ENCODE measurements around the gene B4GALT5.
A peak's percentile ranks its signal among the peaks of the same experiment; 100 is the strongest.
"Not testable (repeated sequence)": the region's sequence is repeated elsewhere in the genome, so short reads cannot be mapped to it uniquely, and the experiment has no call there.

Gene B4GALT5

DNA sequence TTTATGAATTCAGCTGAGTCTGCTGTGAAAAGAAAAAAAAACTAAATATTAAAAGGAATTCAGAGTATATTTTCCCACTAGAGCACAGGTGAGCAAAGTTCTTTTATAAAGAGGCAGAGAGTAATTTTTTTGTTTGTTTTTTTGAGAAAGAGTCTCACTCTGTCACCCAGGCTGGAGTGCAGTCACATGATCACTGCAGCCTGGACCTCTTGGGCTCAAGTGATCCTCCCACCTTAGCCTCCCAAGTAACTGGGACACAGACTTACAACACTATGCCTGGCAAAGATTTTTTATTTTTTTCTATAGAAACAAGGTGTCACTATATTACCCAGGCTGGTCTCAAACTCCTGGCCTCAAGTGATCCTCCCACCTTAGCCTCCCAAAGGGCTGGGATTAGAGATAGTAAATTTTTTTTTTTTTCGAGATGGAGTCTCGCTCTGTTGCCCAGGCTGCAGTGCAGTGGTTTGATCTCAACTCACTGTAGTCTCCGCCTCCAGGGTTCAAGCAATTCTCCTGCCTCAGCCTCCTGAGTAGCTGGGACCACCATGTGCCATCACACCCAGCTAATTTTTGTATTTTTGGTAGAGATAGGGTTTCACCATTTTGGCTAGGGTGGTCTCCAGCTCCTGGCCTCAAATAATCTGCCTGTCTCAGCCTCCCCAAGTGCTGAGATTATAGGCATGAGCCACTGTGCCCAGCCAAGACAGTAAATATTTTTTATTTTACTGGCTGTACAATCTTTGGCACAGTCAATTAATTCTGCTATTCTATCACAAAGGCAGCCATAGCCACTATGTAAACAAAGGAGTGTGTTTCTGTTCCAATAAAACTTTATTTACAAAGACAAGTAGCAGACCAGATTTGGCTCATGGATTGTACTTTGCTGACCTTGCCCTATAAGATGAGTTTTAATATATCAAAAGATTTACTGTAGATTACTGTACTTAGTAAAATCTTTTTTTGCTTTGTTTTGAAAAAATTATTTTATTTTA is 14.5 kb upstream of the B4GALT5 start:
- TF ChIP-seq, protein P1, sequence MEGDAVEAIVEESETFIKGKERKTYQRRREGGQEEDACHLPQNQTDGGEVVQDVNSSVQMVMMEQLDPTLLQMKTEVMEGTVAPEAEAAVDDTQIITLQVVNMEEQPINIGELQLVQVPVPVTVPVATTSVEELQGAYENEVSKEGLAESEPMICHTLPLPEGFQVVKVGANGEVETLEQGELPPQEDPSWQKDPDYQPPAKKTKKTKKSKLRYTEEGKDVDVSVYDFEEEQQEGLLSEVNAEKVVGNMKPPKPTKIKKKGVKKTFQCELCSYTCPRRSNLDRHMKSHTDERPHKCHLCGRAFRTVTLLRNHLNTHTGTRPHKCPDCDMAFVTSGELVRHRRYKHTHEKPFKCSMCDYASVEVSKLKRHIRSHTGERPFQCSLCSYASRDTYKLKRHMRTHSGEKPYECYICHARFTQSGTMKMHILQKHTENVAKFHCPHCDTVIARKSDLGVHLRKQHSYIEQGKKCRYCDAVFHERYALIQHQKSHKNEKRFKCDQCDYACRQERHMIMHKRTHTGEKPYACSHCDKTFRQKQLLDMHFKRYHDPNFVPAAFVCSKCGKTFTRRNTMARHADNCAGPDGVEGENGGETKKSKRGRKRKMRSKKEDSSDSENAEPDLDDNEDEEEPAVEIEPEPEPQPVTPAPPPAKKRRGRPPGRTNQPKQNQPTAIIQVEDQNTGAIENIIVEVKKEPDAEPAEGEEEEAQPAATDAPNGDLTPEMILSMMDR (IDR thresholded peaks at IDR 0.05): no peak
- no peaks in the 10 kb centered on the region for H3K9me3 ChIP-seq
- H3K27ac ChIP-seq: peak overlapping the region; percentile 77
- H3K27me3 ChIP-seq: no peaks in the 10 kb centered on the region
- peak overlapping the region; percentile 3 to 25 for H3K4me3 ChIP-seq (ENCODE audit: low read depth in 1 of 2, low read length in 1 of 2)
- no peaks in the 10 kb centered on the region for H3K36me3 ChIP-seq
- peaks cover 86 to 95% of the 10 kb centered on the region in 2 experiments for H3K4me1 ChIP-seq (ENCODE audit: control insufficient read depth in 1 of 2, insufficient read depth in 1 of 2, low read depth in 1 of 2, low read length in 1 of 2)

DNA sequence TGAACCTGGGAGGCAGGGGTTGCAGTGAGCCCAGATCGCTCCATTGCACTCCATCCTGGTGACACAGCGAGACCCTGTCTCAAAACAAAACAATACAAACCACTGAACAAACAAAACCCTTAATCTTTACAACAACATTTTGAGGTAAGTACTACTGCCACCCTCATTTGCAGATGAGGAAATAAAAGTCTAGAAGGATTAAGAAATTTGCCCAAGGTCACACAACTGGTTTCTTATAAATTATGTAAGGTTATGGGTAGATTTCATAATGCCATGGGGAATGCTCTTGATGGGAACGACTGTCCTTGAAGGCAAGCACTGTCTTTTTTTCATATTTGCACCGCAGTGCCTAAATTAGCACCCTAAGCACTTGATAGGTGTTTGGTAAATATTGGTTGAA is 13.8 kb upstream of the B4GALT5 start:
- TF ChIP-seq, protein P1 (IDR thresholded peaks at IDR 0.05): no peak
- Histone ChIP-seq H3K9me3 (no peaks in the 10 kb centered on the region), H3K4me3 (ENCODE audit: low read depth in 1 of 2, low read length in 1 of 2) (peak overlapping the region; percentile 3 to 25), H3K36me3 (no peaks in the 10 kb centered on the region), H3K27me3 (no peaks in the 10 kb centered on the region), H3K27ac (peak overlapping the region; percentile 77), H3K4me1 (ENCODE audit: control insufficient read depth in 1 of 2, insufficient read depth in 1 of 2, low read depth in 1 of 2, low read length in 1 of 2) (peaks cover 81 to 93% of the 10 kb centered on the region in 2 experiments)

DNA sequence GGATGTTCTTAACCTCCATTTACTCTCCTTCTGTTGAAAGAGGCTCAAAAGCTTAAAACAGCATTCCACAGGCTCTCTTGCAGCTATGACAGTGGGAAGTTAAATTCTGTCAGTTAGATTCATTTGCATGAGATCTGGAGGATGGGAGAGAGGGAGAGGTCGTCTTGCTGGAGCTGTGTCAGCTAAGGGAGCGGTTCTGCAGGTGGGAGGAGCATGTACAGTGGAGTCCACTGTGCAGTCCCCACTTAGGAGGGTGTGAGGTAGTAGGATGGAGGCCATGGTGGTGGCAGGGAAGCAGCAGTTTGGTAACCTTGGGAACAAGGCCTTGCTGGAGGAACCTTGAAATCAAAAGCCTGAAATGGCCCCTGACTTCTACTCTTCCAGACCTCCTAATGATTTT is 12.0 kb upstream of the B4GALT5 start:
- H3K36me3 ChIP-seq: no peaks in the 10 kb centered on the region
- TF ChIP-seq, protein P1 (IDR thresholded peaks at IDR 0.05): no peak

DNA sequence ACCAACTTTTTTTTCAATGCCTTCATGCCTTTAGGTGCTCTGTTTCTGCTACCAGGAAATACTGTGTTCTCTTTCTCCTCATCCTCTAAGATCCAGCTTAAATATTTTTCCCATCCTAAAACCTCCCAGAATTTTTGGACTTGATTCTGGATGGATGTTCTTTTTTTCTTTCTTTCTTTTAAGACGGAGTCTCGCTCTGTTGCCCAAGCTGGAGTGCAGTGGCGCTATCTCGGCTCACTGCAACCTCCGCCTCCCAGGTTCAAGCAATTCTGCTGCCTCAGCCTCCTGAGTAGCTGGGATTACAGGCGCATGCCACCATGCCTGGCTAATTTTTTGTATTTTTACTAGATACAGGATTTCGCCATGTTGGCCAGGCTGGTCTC is 11.5 kb upstream of the B4GALT5 start:
- H3K4me3 ChIP-seq (ENCODE audit: low read depth in 1 of 2, low read length in 1 of 2): peak overlapping the region in 1 of 2 experiments; percentile 25
- H3K4me1 ChIP-seq (ENCODE audit: control insufficient read depth in 1 of 2, insufficient read depth in 1 of 2, low read depth in 1 of 2, low read length in 1 of 2): peaks cover 75 to 82% of the 10 kb centered on the region in 2 experiments
- not testable (repeated sequence) for H3K27me3 ChIP-seq, H3K36me3 ChIP-seq, H3K9me3 ChIP-seq
- H3K27ac ChIP-seq: peak overlapping the region; percentile 77

More for the DNA sequence above, 12.0 kb upstream of the B4GALT5 start:
- Histone ChIP-seq H3K9me3 (no peaks in the 10 kb centered on the region), H3K27ac (peak overlapping the region; percentile 77), H3K4me1 (ENCODE audit: control insufficient read depth in 1 of 2, insufficient read depth in 1 of 2, low read depth in 1 of 2, low read length in 1 of 2) (peaks cover 73 to 82% of the 10 kb centered on the region in 2 experiments), H3K4me3 (ENCODE audit: low read depth in 1 of 2, low read length in 1 of 2) (no peak overlapping the region), H3K27me3 (no peaks in the 10 kb centered on the region)

DNA sequence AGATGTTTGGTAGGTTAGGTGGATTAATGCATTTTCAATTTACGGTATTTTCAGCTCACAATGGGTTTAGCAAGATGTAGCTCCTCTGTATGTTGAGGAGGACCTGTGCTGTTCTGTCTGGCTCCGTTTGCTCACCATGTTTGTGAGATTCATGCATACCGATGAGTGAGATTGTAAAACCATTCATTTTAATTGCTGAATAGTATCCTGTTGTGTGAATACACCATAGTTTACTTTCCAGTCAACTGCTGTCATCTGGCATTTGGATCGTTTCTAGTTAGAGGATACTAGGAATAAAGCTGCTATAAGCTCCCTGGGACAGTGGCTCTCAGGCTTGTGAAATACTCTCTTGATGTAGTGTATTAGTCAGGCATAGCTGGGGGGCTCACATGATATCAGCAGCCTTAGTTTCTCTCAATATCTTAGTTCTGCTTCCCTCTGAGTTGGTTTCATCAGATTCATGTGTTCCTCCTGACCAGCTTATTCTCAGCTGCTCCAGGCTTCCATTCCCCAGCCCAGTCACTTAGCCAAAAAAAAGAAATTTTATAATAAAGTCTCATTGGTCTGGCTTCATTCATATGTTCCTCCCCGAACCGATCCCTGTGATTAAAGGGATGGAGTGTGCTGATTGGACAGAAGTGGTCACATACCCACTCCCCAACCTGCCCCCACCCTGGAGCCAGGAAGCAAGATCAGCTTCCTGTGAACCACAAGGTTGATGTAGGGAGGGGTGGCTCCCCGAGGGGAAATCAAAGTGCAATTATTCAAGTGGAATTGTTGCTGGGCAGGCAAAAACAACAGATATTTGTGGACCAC is 10.9 kb upstream of the B4GALT5 start:
- TF ChIP-seq, protein P1 (IDR thresholded peaks at IDR 0.05): no peak
- Histone ChIP-seq H3K9me3 (no peaks in the 10 kb centered on the region), H3K4me3 (ENCODE audit: low read depth in 1 of 2, low read length in 1 of 2) (peak overlapping the region in 1 of 2 experiments; percentile 25), H3K27me3 (no peaks in the 10 kb centered on the region), H3K27ac (peak overlapping the region; percentile 77), H3K36me3 (no peaks in the 10 kb centered on the region), H3K4me1 (ENCODE audit: control insufficient read depth in 1 of 2, insufficient read depth in 1 of 2, low read depth in 1 of 2, low read length in 1 of 2) (peaks cover 70 to 78% of the 10 kb centered on the region in 2 experiments)

DNA sequence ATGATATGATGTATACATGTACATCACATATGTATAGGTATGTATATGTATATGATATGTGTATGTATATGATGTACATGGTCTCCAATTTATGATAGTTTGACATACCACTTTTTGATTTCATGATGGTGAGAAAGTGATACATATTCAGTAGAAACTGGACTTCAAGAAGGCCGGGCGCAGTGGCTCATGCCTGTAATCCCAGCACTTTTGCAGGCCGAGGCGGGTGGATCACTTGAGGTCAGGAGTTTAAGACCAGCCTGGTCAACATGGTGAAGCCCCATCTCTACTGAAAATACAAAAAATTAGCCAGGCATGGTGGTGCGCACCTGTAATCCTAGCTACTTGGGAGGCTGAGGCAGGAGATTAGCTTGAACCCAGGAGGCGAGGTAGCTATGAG is 10.1 kb upstream of the B4GALT5 start:
- H3K27me3 ChIP-seq; H3K4me3 ChIP-seq (ENCODE audit: low read depth in 1 of 2, low read length in 1 of 2); H3K9me3 ChIP-seq; H3K27ac ChIP-seq; H3K36me3 ChIP-seq: not testable (repeated sequence)
- peaks cover 61 to 70% of the 10 kb centered on the region in 2 experiments for H3K4me1 ChIP-seq (ENCODE audit: control insufficient read depth in 1 of 2, insufficient read depth in 1 of 2, low read depth in 1 of 2, low read length in 1 of 2)

DNA sequence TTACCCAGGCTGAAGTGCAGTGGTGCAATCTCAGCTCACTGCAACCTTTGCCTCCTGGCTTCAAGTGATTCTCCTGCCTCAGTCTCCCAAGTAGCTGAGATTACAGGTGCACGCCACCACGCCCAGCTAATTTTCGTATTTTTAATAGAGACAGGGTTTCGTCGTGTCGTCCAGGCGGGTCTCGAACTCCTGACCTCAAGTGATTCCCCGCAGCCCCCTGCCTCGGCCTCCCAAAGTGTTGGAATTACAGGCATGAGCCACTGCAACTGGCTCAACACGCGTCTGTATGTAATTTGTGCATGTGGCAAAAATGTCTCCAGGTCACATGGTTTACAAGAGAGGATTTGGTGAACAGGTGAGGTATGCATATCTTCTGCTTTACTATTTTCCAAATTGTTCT is 7.6 kb upstream of the B4GALT5 start:
- H3K27me3 ChIP-seq; H3K9me3 ChIP-seq; H3K27ac ChIP-seq; H3K36me3 ChIP-seq; H3K4me3 ChIP-seq (ENCODE audit: low read depth in 1 of 2, low read length in 1 of 2): not testable (repeated sequence)
- H3K4me1 ChIP-seq (ENCODE audit: control insufficient read depth in 1 of 2, insufficient read depth in 1 of 2, low read depth in 1 of 2, low read length in 1 of 2): peaks cover 48 to 60% of the 10 kb centered on the region in 2 experiments

All from neutrophil (primary cell).